HL-60 (cell line): ENCODE data around the gene SP7.
A peak's percentile ranks its signal among the peaks of the same experiment; 100 is the strongest.

Experiments
- DNase-seq, 2 experiments: peaks; one replicate each; pipeline ENCODE4 v3.0.0-alpha.2; 2010 to 2020; ENCODE audit warnings: low read depth in 1 of 2, low spot score in 1 of 2
- H3K27ac ChIP-seq: fragments of 250-450 bp; sonication (Bioruptor Pico); replicated peaks from 2 replicates; pipeline ENCODE4 v1.5.1; 2020; ENCODE audit warnings: mild to moderate bottlenecking, moderate library complexity
- H3K27me3 ChIP-seq: fragments of 250-450 bp; sonication (Bioruptor Pico); 2 replicates; pipeline ENCODE4 v1.5.1; 2021; ENCODE audit warnings: mild to moderate bottlenecking, moderate library complexity; ENCODE audit not compliant: insufficient read depth, poor library complexity, severe bottlenecking
- H3K4me3 ChIP-seq: replicated peaks from 2 replicates; pipeline ENCODE4 v1.5.1; 2011; ENCODE audit warnings: mild to moderate bottlenecking, control low read depth, low read length; ENCODE audit not compliant: insufficient read depth
- CTCF ChIP-seq: IDR thresholded peaks from one replicate; pipeline ENCODE4 v1.5.1; 2011; ENCODE audit warnings: low read length, control low read depth, inconsistent platforms; ENCODE audit not compliant: insufficient read depth
- GABPA ChIP-seq: IDR thresholded peaks from 2 replicates; pipeline ENCODE4 v1.6.1; 2012; ENCODE audit warnings: low read depth
- POLR2AphosphoS5 ChIP-seq: IDR thresholded peaks from 2 replicates; pipeline ENCODE4 v1.6.1; 2012; ENCODE audit warnings: low read depth
- REST ChIP-seq: IDR thresholded peaks from 2 replicates; pipeline ENCODE4 v1.6.1; 2012; ENCODE audit warnings: low read depth; ENCODE audit not compliant: insufficient replicate concordance
- SPI1 ChIP-seq: IDR thresholded peaks from 2 replicates; pipeline ENCODE4 v1.6.1; 2012; ENCODE audit warnings: low read depth, mild to moderate bottlenecking, borderline replicate concordance

The SP7 gene

GRCh38 chr12:53313996-53314395 lies 22.2 kb downstream of the SP7 start:
- no peak overlapping the region for H3K4me3 ChIP-seq
- no peak overlapping the region for H3K27ac ChIP-seq
- peak in 1 of 2 experiments; percentile 80 for DNase-seq
- TF ChIP-seq CTCF: no peak
- TF ChIP-seq REST: no peak
- peak; percentile 57; the same call in 1 of the 2 replicates for TF ChIP-seq SPI1
- TF ChIP-seq GABPA: no peak
- H3K27me3 ChIP-seq: no peaks in the 10 kb centered on the region

GRCh38 chr12:53308276-53308675 lies 27.9 kb downstream of the SP7 start:
- DNase-seq: no peak
- Histone ChIP-seq H3K4me3 (no peak overlapping the region), H3K27me3 (no peaks in the 10 kb centered on the region), H3K27ac (no peak overlapping the region)
- TF ChIP-seq REST: no peak
- no peak for TF ChIP-seq SPI1
- no peak for TF ChIP-seq CTCF
- no peak for TF ChIP-seq POLR2AphosphoS5
- TF ChIP-seq GABPA: no peak

GRCh38 chr12:53306826-53307225 lies 29.3 kb downstream of the SP7 start:
- DNase-seq: no peak

More at GRCh38 chr12:53306826-53307225, 29.3 kb downstream of the SP7 start:
- TF ChIP-seq POLR2AphosphoS5: no peak
- no peak for TF ChIP-seq REST
- TF ChIP-seq SPI1: no peak
- no peaks in the 10 kb centered on the region for H3K27me3 ChIP-seq
- no peak overlapping the region for H3K27ac ChIP-seq
- H3K4me3 ChIP-seq: no peak overlapping the region
